Measurements from ENCODE around the gene WDR19.

WDR19 gene

DNA sequence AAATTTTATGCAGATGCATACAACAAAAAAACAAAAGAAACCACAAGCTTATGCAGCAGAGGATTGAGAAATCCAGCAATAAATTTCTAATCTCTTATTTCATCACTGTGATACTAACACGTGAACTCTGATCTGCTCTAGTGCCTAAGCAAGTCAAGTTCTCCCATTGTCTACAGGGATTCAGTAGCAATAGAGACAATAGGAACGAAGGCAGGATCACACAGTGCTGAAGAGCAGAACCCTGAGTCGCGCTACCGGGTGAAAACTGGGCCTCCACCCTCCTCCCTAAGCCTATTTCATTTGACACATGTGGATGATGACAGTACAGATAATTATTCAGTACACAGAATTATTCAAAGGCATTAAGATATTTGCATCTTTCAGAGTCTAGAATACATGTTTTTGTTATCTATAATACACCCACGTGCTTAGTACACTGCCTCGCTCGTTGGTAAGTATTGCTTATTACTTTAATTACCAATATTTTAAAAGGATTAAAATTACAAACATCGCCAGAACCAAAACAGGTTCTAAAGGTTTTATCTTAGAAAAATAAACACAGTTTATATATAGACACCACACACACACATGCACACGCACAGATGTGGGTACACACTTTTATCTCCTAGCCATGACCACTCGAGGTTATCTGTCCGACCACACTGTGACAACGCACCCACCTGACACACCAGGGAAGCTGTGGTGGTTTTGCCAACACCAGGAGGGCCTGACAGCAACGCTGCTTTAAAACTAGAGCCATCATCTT lies 123.8 kb downstream of the WDR19 start:
- no peak for DNase-seq

DNA sequence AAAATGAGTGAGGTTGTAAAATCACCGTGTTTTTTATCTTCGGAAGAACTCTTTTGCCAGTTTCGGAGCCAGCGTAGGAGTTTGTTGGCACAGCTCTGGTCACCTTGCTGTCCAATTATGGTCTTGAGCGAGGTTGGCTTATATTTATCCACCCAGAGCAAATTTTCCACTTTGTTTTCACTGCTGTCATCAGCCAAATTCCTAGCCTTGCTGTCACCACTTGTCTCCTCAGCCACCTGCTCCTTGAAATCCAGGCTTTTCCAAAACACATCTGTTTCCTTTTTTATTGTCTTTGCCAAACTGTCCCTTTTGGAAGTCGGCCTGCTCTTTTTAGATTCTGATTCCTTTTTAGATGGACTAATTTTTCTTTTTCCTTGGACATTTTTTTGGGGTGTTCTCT lies 126.3 kb downstream of the WDR19 start:
- DNase-seq: peak; percentile 2 to 56

DNA sequence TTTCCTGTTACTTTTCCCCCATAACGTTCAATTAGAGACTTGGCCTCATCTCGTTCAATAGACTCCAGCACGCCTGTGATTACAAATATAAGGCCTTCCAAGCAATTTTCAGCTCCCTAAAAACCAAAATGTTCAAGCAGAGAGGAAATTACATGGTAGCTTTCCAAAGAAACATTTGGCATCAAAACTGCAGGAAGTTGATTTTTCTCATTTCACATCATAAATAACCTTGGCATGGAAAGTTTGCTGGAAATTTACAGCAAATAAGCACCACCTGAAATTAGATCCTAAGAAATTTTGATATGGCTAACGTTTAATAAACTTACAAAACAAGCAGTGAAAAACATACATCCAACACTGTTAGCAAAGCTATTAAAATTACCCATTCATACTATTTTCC lies 130.5 kb downstream of the WDR19 start:
- peak; percentile 45 to 77 for DNase-seq

DNA sequence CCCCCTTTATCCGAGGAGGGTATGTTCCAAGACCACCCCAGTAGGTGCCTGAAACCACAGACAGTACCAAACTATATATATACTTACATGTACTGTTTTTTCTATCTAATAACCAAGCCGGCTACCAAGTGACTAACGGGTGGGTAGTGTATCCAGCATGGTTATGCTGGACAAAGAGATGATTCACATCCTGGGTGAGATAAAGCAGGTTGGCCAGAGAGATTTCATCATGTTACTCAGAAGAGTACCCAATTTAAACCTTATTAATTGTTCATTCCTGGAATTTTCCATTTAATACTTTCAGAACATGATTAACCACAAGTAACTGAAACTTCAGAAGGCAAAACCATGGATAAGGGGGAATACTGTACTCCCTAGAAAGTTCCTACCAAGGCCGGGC lies 137.3 kb downstream of the WDR19 start:
- no peak for DNase-seq

DNA sequence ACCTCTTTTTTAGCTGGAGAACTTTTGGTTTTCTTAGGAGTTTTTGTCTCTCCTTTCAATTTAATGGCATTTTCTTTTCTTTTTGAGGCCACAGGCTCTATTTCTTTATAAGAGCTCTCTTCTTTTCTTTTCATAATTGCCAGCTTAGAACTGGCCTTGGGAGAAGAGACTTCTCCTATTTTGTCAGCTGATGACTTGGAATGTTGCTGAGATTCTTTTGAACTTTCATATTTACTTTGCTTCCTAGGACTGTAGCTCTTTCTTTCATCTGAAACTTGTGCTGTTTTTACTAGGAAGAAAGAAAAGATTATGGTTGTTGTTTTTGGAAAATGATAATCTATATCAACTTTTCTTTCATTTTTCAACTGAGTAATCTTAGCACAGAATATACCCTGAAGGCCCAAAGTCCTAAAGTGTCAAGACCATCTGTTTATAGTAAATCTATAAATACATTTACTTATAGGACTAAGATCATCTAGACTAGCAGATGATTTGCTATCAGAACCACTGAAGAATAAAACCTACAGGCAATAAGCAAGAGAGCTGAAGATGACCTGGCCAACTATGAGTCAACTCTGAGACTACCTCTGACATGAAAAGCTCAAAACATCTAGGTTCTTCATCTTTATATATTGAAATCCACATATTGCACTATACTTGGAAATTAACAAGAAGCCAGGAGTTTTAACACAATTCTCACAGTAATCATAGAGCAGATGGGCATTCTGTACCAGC lies 138.2 kb downstream of the WDR19 start:
- DNase-seq: no peak

DNA sequence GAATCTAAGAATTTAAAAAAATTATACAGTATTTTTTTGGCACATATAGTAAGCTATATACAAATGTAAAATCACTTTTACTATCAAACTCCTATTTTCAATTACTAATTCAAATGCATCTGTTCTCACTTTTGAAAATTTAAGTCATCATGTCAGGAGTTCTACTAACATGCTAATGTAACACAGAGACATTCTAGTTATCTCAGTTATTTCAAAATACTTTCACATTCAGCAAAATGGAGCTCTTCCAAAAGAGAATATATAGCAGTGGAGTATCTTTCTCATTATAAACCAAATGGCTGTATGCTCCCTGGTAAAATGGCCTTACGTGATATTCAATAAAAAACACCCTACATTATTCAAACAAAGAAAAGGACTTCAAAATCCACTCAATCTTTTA lies 141.5 kb downstream of the WDR19 start:
- no peak for DNase-seq

DNA sequence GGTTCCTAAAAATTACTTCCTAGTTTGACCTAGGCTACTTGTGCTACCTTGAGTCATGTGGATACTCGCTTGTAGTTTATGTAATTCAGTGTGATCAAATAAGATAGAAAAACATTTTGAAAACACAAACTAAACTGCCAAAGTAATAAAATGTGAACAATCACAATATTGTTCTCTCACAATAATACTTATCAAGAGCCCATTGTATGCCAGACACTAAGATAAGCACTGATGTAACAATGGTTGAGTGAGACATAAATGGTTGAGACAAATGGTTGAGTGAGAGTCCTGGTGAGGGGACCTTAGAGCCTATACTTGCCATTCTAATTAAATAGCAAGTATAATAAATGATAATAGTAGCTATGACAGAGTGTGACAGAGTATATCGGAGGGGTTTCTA lies 142.1 kb downstream of the WDR19 start:
- no peak for DNase-seq

DNA sequence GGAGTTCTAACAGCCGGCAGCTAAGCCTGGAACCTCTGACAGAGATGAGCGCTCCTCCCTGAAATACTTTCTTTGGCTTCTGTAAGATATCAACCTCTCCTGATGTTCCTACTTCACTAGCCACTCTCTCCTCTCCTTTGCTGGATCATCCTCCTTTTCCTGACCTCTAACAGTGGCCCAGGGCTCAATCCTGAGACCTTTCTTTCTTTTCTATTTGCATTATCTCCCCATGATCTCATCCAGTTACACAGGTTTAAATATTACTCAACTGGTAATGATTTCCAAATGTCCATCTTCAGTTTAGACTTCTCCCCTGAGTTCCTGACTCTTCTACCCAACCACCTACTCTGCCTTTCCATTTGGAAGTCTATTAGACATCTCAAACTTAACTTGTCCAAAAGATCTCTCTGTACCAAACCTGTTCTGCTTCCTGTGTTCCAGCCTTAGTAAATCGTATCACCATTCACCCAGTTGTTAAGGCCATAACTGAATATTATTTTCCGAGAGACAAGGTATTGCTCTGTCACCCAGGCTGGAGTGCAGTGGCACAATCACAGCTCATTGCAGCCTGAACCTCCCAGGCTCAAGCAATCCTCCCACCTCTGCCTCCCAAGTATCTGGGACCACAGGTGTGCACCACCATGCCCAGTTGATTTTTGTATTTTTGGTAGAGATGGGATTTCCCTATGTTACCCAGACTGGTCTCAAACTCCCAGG lies 142.7 kb downstream of the WDR19 start:
- DNase-seq: no peak

DNA sequence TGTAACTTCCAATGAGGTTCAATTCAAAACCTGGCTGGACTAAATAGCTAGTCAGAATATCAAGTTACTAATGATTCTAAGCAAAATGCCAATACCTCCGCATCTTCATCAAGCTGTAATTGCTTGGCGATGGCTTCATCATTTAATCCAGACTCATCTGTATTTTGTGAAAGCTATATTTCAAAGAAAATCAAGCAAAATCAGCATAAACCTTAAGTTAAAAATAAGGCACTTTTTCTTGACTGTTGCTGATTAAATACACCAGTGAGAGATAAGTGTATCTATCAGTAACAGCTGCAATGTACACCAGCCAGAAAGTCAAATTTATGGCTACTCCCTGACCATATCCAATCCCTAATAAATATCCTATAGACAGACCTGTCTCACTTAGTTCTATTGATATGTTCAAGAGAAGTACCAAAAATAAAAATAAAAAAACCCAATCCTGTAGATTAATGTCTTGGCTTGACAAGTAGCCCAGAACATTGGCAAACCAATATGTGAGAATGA lies 144.2 kb downstream of the WDR19 start:
- DNase-seq: no peak

DNA sequence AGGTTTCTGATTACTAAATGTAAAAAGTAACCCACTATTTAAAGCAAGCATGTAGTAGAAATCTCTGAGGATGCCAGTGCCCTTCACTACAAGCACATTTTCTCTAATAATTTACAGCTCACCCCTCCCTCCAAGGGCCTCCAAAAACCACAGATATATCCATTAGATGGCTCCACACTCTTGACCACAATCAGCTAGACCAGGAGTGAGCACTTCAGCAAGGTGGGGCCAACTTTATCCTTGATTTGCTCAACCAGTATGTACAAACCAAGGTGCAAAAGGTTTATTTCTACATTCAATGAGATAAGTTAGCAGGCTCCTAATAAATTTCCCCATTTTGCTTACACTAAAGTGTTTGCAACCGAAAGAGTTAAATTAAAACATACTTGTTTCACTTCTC lies 148.0 kb downstream of the WDR19 start:
- DNase-seq: no peak

DNA sequence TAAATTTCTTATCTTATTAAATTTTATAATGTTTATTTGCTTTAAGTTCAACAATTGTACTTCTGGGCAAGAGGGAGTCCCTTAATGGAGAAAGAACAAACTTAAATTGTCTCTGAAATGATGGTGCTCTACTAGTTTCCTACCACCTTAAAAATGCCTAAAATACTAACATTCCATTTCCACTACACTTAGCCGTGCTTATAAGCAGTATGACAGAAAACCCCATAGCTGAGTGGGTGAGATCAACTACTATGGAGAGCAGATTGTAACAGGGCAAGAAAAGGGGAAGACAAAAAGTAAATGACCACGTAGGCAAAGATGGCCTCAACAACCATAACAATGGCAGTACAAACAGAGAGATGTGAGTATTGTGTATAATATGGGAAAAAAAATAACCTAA lies 148.9 kb downstream of the WDR19 start:
- no peak for DNase-seq
